Measurements from ENCODE around the gene NUMB. TPM values are rescaled to one million over a fixed set of nuclear protein-coding genes. Genes with fewer than 3 reads are reported as not detected.

Gene NUMB
- total and polyA plus RNA-seq, 2 donors (not counting 3 experiments of a cell fraction or from before 2014, with no cell fraction given), result 128 to 164 TPM

DNA sequence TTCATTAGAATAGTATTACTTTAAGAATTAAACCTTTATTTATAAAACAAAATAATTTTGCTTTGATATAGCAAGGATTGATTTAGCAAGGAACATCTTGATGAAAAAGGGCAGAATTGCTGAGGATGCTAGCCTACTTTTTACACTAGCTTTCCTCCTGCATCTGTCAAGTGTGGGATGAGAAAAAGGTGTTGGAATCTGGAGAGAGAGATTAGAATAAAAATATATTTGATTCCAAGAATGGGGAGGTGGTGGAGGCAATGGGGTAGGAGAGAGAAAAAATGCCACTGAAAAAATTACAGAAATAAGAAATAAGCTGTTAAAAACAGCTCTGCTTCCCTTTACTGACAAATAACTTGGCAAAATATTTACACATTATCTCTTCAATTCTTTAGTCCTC lies 98.9 kb downstream of the NUMB start:
- Histone ChIP-seq H3K9ac (replicated peaks; ENCODE audit: extremely low read depth, insufficient read depth, low read length) (no peak overlapping the region), H3K79me2 (ENCODE audit: control insufficient read depth, insufficient read depth, low read length) (peaks cover 13% of the 10 kb centered on the region), H3K4me1 (ENCODE audit: control insufficient read depth, extremely low read depth, insufficient read depth, low read length) (no peaks in the 10 kb centered on the region), H3K4me3 (replicated peaks in 1 of 3; ENCODE audit: insufficient read depth in 1 of 3, low read depth in 1 of 3, low read length in 3 of 3) (no peak overlapping the region), H4K20me1 (replicated peaks; ENCODE audit: control insufficient read depth, extremely low read depth, insufficient read depth, low read length) (no peaks in the 10 kb centered on the region), H3K9me1 (replicated peaks; ENCODE audit: control insufficient read depth, extremely low read depth, insufficient read depth, low read length) (no peaks in the 10 kb centered on the region), H3K4me2 (ENCODE audit: insufficient read depth, low read length) (no peak overlapping the region), H3K27me3 (ENCODE audit: control insufficient read depth in 2 of 2, insufficient read depth in 2 of 2, low read length in 2 of 2) (no peaks in the 10 kb centered on the region), H3K9me3 (replicated peaks; ENCODE audit: control insufficient read depth, insufficient read depth, low read length) (no peaks in the 10 kb centered on the region), H3K27ac (ENCODE audit: insufficient read depth, low read depth, low read length) (no peak overlapping the region), H2AFZ (ENCODE audit: low read depth, low read length) (no peak overlapping the region), H3K36me3 (ENCODE audit: control insufficient read depth in 2 of 2, extremely low read depth in 1 of 2, insufficient read depth in 2 of 2, low read length in 2 of 2) (no peaks in the 10 kb centered on the region)
- FAIRE-seq (no peak), DNase-seq (ENCODE audit: low read depth, low spot score) (no peak)
- intact Hi-C loops (cut with micrococcal nuclease) (no loop called here), dilution Hi-C loops (cut with MboI; ENCODE audit: extremely low pct_ligation_motif_present, low sequenced_read_pairs) (no loop called here)
- no TSS peak for BruUV-seq (replicated peaks)
- ChIA-PET POLR2A (no interaction called here), CTCF (interaction anchor here (0.6 to 2.3 kb wide), 3 partner anchors 9 to 112 kb away, joined by 3 to 9 read pairs (median 4); no protein-coding TSS in a partner anchor)
- TF ChIP-seq POLR2A (IDR thresholded peaks at IDR 0.05; ENCODE audit: low read depth, low read length) (no peak), FOS (IDR thresholded peaks at IDR 0.05; ENCODE audit: borderline replicate concordance, insufficient read depth, low read length) (no peak), EZH2 (IDR thresholded peaks at IDR 0.05; ENCODE audit: borderline replicate concordance, low read depth, low read length, severe bottlenecking) (no peak), CTCF (IDR thresholded peaks at IDR 0.05; ENCODE audit: extremely low read depth in 1 of 2, insufficient read depth in 1 of 2, low read depth in 1 of 2, low read length in 2 of 2) (no peak), GATA2 (IDR thresholded peaks at IDR 0.05; ENCODE audit: insufficient read depth, insufficient read length, low read depth, low read length) (no peak), JUN (IDR thresholded peaks at IDR 0.05; ENCODE audit: borderline replicate concordance, insufficient read depth, insufficient read length, low read depth) (no peak), POLR2AphosphoS5 (IDR thresholded peaks at IDR 0.05; ENCODE audit: insufficient read depth, low read depth, low read length) (no peak), MYC (IDR thresholded peaks at IDR 0.05; ENCODE audit: low read depth, low read length) (no peak)
- TF ChIP-seq, protein P1, sequence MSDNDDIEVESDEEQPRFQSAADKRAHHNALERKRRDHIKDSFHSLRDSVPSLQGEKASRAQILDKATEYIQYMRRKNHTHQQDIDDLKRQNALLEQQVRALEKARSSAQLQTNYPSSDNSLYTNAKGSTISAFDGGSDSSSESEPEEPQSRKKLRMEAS (IDR thresholded peaks at IDR 0.05; ENCODE audit: insufficient read depth, insufficient read length), result no peak

Measured in endothelial cell of umbilical vein (primary cell).